Uterus (tissue), 4 donors: ENCODE measurements around the gene ELP2. TPM values are rescaled to one million over a fixed set of nuclear protein-coding genes. Genes with fewer than 3 reads are reported as not detected.

Experiments used
- DNase-seq, 2 donors: peaks; one replicate each; pipeline ENCODE4 v3.0.0-alpha.2; 2019 to 2020
- H3K27ac ChIP-seq, 2 donors: fragments of 200-600 bp; sonication (generic); 1 replicate in 1 of 2; 2 replicates in 1 of 2; pipeline ENCODE4 v1.5.1; 2016 to 2018
- H3K27me3 ChIP-seq, 2 donors: fragments of 200-600 bp; sonication (generic); one replicate each; pipeline ENCODE4 v1.5.1; 2018 to 2019; ENCODE audit warnings: control low read depth in 1 of 2
- H3K36me3 ChIP-seq, 2 donors: fragments of 200-600 bp; sonication (generic); one replicate each; pipeline ENCODE4 v1.5.1; 2019; ENCODE audit warnings: control low read depth in 1 of 2
- H3K4me1 ChIP-seq, 2 donors: fragments of 200-600 bp; sonication (generic); one replicate each; pipeline ENCODE4 v1.5.1; 2018 to 2019; ENCODE audit warnings: control low read depth in 1 of 2
- H3K4me3 ChIP-seq, 2 donors: fragments of 200-600 bp; sonication (generic); 1 replicate in 1 of 2; 2 replicates in 1 of 2; pipeline ENCODE4 v1.5.1; 2018 to 2019; ENCODE audit warnings: mild to moderate bottlenecking in 1 of 2
- H3K9me3 ChIP-seq, 2 donors: fragments of 200-600 bp; sonication (generic); one replicate each; pipeline ENCODE4 v1.5.1; 2019; ENCODE audit warnings: control low read depth in 1 of 2
- CTCF ChIP-seq, 4 experiments: fragments of 200-600 bp in 2 of 4; fragments of 450-650 bp in 2 of 4; sonication (generic) in 2 of 4; IDR thresholded peaks; one replicate each; pipeline ENCODE4 v1.5.1; 2016 to 2019; ENCODE audit warnings: antibody characterized with exemption in 4 of 4, mild to moderate bottlenecking in 2 of 4, moderate library complexity in 1 of 4
- POLR2A ChIP-seq, 2 donors: fragments of 450-650 bp; IDR thresholded peaks; one replicate each; pipeline ENCODE4 v1.6.1; 2016; ENCODE audit warnings: antibody characterized with exemption in 2 of 2, mild to moderate bottlenecking in 1 of 2, moderate library complexity in 1 of 2
- intact Hi-C: fragments of 100-400 bp; cut with DNase I; formaldehyde crosslinking; loops from one replicate; pipeline ENCODE4 v1.15.1; 2023; ENCODE audit warnings: low total_unique reads
- total RNA-seq, 4 donors: library from RNA; depleted of rRNA in 3 of 4; stranded (reverse); fragments of >200 nt in 3 of 4; gene quantifications; one replicate each; pipeline versions ENCODE4 v1.1.0 to v1.2.4, GENCODE V29; 2014 to 2023
- donor health status: DM: yes; HTN: yes; CAD: no.

The ELP2 gene
- total RNA-seq, 4 donors from 2014 or later = 73.3 to 152 (median 113) TPM

- no peaks in the 10 kb centered on the region for H3K36me3 ChIP-seq
- H3K4me1 ChIP-seq = no peaks in the 10 kb centered on the region
- intact Hi-C loops = no loop called here
- H3K27ac ChIP-seq = no peak overlapping the region
- H3K4me3 ChIP-seq = peak overlapping the region; percentile 51 to 61
- TF ChIP-seq CTCF (IDR thresholded peaks at IDR 0.05) (no peak), POLR2A (IDR thresholded peaks at IDR 0.05) (no peak)
- no peaks in the 10 kb centered on the region for H3K27me3 ChIP-seq
- DNase-seq = peak in 1 of 2 donors; percentile 30
- no peaks in the 10 kb centered on the region for H3K9me3 ChIP-seq
Measured at GRCh38 chr18:36186461-36187192, 56.9 kb downstream of the ELP2 start.

- intact Hi-C loops = no loop called here
- Histone ChIP-seq H3K36me3 (no peaks in the 10 kb centered on the region), H3K4me1 (no peaks in the 10 kb centered on the region), H3K27me3 (no peaks in the 10 kb centered on the region), H3K9me3 (no peaks in the 10 kb centered on the region), H3K4me3 (peak within 1 kb of the TSS; percentile 51 to 61), H3K27ac (no peak within 1 kb of the TSS)
- DNase-seq = peak; percentile 56 to 79
- TF ChIP-seq CTCF (IDR thresholded peaks at IDR 0.05) (no peak), POLR2A (IDR thresholded peaks at IDR 0.05) (peak in 1 of 2 donors; percentile 31)
Measured at GRCh38 chr18:36187193-36187825, 57.6 kb downstream of the ELP2 start, which contains the start of gene MOCOS. Gene MOCOS, plus strand, starts transcription at chr18:36187497. Its CDS starts 43 bp downstream, at chr18:36187540.

GRCh38 chr18:36187826-36188721 lies 58.4 kb downstream of the ELP2 start:
- H3K27ac ChIP-seq = no peak overlapping the region
- intact Hi-C loops = no loop called here
- no peaks in the 10 kb centered on the region for H3K27me3 ChIP-seq
- no peak for TF ChIP-seq CTCF (IDR thresholded peaks at IDR 0.05)
- no peak for TF ChIP-seq POLR2A (IDR thresholded peaks at IDR 0.05)
- H3K4me1 ChIP-seq = no peaks in the 10 kb centered on the region
- H3K9me3 ChIP-seq = no peaks in the 10 kb centered on the region
- H3K36me3 ChIP-seq = no peaks in the 10 kb centered on the region
- H3K4me3 ChIP-seq = peak overlapping the region; percentile 51 to 61
- DNase-seq = peak in 1 of 2 donors; percentile 25

- intact Hi-C loops = no loop called here
- Histone ChIP-seq H3K9me3 (no peaks in the 10 kb centered on the region), H3K4me1 (no peaks in the 10 kb centered on the region), H3K27ac (no peak overlapping the region), H3K27me3 (no peaks in the 10 kb centered on the region), H3K36me3 (no peaks in the 10 kb centered on the region), H3K4me3 (no peak overlapping the region)
- TF ChIP-seq POLR2A (IDR thresholded peaks at IDR 0.05) = no peak
- no peak for TF ChIP-seq CTCF (IDR thresholded peaks at IDR 0.05)
- no peak for DNase-seq
Measured at GRCh38 chr18:36188916-36189315, 59.2 kb downstream of the ELP2 start.
